ENCODE measurements around the gene STRIP2. TPM values are rescaled to one million over a fixed set of nuclear protein-coding genes. Genes with fewer than 3 reads are reported as not detected.

The STRIP2 gene
- total and polyA plus RNA-seq, 11 donors, result 7.6 to 43.7 (median 18.2) TPM

DNA sequence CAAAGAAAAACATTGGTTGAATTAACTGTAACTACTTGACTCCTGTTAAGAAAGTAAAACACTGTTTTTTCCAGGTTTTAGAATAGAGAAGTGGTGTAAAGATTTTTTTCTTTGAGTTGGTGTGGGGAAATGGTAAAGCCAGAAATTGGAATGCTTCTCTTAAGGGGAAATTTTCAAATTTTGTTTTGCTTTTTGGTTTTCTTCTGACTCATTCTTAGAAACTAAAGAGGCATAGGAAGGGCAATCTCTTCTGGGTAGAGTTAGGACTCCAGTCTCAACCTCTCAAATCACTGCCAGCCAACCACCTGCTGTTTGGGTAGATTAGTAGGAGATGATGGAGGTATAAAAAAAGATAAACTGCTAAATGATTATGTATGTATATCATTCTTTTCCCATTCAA lies 47.7 kb upstream of the STRIP2 start:
- no peak for TF ChIP-seq POLR2A (IDR thresholded peaks at IDR 0.05)
- TF ChIP-seq, protein P1, sequence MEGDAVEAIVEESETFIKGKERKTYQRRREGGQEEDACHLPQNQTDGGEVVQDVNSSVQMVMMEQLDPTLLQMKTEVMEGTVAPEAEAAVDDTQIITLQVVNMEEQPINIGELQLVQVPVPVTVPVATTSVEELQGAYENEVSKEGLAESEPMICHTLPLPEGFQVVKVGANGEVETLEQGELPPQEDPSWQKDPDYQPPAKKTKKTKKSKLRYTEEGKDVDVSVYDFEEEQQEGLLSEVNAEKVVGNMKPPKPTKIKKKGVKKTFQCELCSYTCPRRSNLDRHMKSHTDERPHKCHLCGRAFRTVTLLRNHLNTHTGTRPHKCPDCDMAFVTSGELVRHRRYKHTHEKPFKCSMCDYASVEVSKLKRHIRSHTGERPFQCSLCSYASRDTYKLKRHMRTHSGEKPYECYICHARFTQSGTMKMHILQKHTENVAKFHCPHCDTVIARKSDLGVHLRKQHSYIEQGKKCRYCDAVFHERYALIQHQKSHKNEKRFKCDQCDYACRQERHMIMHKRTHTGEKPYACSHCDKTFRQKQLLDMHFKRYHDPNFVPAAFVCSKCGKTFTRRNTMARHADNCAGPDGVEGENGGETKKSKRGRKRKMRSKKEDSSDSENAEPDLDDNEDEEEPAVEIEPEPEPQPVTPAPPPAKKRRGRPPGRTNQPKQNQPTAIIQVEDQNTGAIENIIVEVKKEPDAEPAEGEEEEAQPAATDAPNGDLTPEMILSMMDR (IDR thresholded peaks at IDR 0.05), result no peak
- DNase-seq, result no peak
- Histone ChIP-seq H3K4me3 (no peak overlapping the region), H3K36me3 (peaks cover 0 to 17% (median 14%) of the 10 kb centered on the region in 9 donors), H3K9me3 (no peaks in the 10 kb centered on the region), H3K4me1 (peaks cover 0 to 16% (median 0%) of the 10 kb centered on the region in 12 donors), H3K27me3 (no peaks in the 10 kb centered on the region), H3K27ac (no peak overlapping the region)
- no peak for ATAC-seq
- intact Hi-C loops (cut with DNase I), result no loop called here

DNA sequence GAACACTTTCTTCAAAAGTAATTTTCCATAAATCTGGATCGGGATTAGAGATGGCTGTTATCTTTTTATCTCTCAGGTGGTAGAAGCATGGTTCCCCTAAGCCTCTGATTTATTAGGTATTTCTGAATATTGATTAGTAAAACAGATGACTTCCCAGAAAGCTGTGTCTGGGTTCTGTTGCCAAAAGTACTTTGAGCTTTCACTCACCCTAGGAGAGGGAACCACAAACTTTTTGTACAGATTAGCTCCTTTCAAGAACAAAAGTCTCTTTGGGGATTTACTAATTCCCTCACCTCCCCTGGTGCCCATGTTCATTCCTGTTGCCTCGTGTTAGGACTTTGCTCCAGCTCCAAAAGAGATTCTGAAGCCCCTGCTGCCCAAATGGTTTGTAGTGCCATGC lies 46.7 kb upstream of the STRIP2 start:
- ATAC-seq (no peak), DNase-seq (no peak)
- H3K4me1 ChIP-seq, result peaks cover 0 to 24% (median 0%) of the 10 kb centered on the region in 12 donors
- TF ChIP-seq, protein P1 (IDR thresholded peaks at IDR 0.05), result no peak
- TF ChIP-seq POLR2A (IDR thresholded peaks at IDR 0.05), result no peak
- intact Hi-C loops (cut with DNase I), result no loop called here
- H3K27me3 ChIP-seq, result no peaks in the 10 kb centered on the region
- no peaks in the 10 kb centered on the region for H3K9me3 ChIP-seq
- peaks cover 0 to 19% (median 14%) of the 10 kb centered on the region in 9 donors for H3K36me3 ChIP-seq
- no peak overlapping the region for H3K4me3 ChIP-seq
- WGBS, 4 donors, result 78 to 93% (median 80%) methylated on average over 2 of the region's 2 CpGs
- H3K27ac ChIP-seq, result no peak overlapping the region

DNA sequence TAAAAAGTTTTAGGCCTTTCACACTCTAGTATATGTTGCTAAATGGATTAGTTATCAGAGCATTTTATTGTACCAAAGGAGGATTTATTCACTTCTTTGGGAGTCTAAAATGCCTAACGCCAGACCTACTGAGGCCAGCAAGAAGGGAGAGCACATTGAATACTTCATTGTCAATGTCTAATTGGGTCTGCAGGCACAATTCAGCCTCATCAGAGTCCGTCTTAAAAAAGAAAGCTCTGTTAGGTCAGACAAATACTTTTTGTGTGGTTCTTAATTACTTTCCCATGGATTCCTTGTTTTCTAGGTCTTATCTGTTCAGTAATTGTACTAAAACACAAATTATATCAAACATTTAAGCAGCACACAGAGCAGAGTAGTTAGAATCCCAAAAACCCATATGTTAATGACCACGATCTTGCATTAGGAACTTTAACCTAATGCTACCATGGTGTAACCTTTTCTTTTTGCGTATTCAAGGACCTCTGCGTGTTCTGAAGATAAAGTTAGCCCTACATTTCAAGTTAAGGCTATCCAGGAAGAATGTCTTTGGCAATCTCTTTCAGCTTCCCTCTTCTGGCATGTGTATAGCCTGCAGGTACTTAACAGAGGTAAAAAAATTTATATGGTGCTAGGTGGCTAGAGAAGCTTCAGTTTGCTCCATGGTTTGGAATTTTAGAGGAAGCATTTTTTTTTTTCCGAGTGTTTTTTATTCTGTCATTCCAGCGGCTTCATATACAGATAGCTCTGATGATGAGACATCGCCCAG lies 45.7 kb upstream of the STRIP2 start:
- H3K36me3 ChIP-seq, result peaks cover 0 to 19% (median 14%) of the 10 kb centered on the region in 9 donors
- H3K9me3 ChIP-seq, result no peaks in the 10 kb centered on the region
- H3K27ac ChIP-seq, result no peak overlapping the region
- H3K27me3 ChIP-seq, result no peaks in the 10 kb centered on the region
- DNase-seq, result no peak
- intact Hi-C loops (cut with DNase I), result no loop called here
- H3K4me3 ChIP-seq, result no peak overlapping the region
- TF ChIP-seq, protein P1 (IDR thresholded peaks at IDR 0.05), result no peak
- no peak for TF ChIP-seq POLR2A (IDR thresholded peaks at IDR 0.05)
- ATAC-seq, result no peak
- WGBS, 4 donors, result 82 to 87% (median 86%) methylated on average over 8 of the region's 8 CpGs
- H3K4me1 ChIP-seq, result peaks cover 0 to 25% (median 0%) of the 10 kb centered on the region in 12 donors

DNA sequence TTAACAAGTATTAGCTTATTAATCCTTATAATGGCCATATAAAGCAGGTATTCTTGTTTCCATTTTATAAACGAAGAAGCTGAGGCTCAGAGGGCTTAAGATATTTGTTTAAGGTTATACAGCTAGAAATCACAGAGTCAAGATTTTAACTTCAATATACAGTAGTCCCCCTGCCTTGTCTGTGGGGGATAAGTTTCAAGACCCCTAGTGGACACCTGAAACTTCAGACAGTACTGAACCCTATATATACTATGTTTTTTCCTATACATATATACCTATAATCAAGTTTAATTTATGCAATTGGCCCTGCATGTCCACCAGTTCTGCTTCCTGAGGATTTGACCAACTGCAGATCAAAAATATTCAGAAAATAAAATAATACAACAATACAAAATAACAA lies 44.4 kb upstream of the STRIP2 start:
- Histone ChIP-seq H3K4me1 (peaks cover 0 to 25% (median 0%) of the 10 kb centered on the region in 12 donors), H3K4me3 (no peak overlapping the region), H3K27ac (no peak overlapping the region), H3K36me3 (peaks cover 0 to 19% (median 12%) of the 10 kb centered on the region in 9 donors), H3K9me3 (no peaks in the 10 kb centered on the region), H3K27me3 (no peaks in the 10 kb centered on the region)
- DNase-seq (no peak), ATAC-seq (no peak)
- intact Hi-C loops (cut with DNase I), result loop anchor here in 1 of 10 donors (5.0 kb wide), 1 partner anchor 42 kb away; the partner anchor contains the start of gene STRIP2
- TF ChIP-seq POLR2A (IDR thresholded peaks at IDR 0.05), result no peak
- TF ChIP-seq, protein P1 (IDR thresholded peaks at IDR 0.05), result no peak
- WGBS, 4 donors, result 41 to 61% (median 52%) methylated on average over 1 of the region's 1 CpG
